Upper lobe of right lung (tissue), 1 donor: ENCODE data around the gene EVPLL. TPM values are rescaled to one million over a fixed set of nuclear protein-coding genes. Genes with fewer than 3 reads are reported as not detected.
A peak's percentile ranks its signal among the peaks of the same experiment; 100 is the strongest.
"Not testable (repeated sequence)": the region's sequence is repeated elsewhere in the genome, so short reads cannot be mapped to it uniquely, and the experiment has no call there.

ENCODE experiments used
- ATAC-seq: fragments of 200-7000 bp; cut with Tn5 transposase; one replicate; pipeline ENCODE4 v1.9.1; 2020; ENCODE audit warnings: mild to moderate bottlenecking, moderate library complexity
- DNase-seq: peaks from one replicate; pipeline ENCODE4 v3.0.0-alpha.2; 2020
- H3K27ac ChIP-seq: fragments of 200-600 bp; one replicate; pipeline ENCODE4 v1.8.0; 2022
- H3K27me3 ChIP-seq: fragments of 200-600 bp; one replicate; pipeline ENCODE4 v1.8.0; 2022; ENCODE audit warnings: mild to moderate bottlenecking
- H3K36me3 ChIP-seq: fragments of 200-600 bp; one replicate; pipeline ENCODE4 v1.8.0; 2022
- H3K4me1 ChIP-seq: fragments of 200-600 bp; one replicate; pipeline ENCODE4 v1.8.0; 2022
- H3K4me3 ChIP-seq: fragments of 200-600 bp; one replicate; pipeline ENCODE4 v1.8.0; 2022; ENCODE audit warnings: mild to moderate bottlenecking
- H3K9me3 ChIP-seq: fragments of 200-600 bp; one replicate; pipeline ENCODE4 v1.8.0; 2022
- CTCF ChIP-seq: fragments of 200-600 bp; IDR thresholded peaks from one replicate; pipeline ENCODE4 v1.8.0; 2022; ENCODE audit warnings: antibody characterized with exemption
- intact Hi-C: fragments of 100-400 bp; cut with DNase I; formaldehyde crosslinking; loops from one replicate; pipeline ENCODE4 v1.11.0; 2022
- total RNA-seq: library from RNA; stranded (reverse); fragmentation: NEBNext Ultra II Directional; extraction: Animal tissue kit (Norgen Biotek cat#: 25700); gene quantifications from one replicate; pipeline ENCODE4 v1.2.1, GENCODE V29; 2021
- donor health status: DM: no; HTN: yes; CAD: no; lungs with severe emphysema.

The EVPLL gene
- total RNA-seq, 1 donor from 2014 or later = 1.8 TPM

- DNase-seq = peak; percentile 45
- intact Hi-C loops = no loop called here
- H3K27me3 ChIP-seq = peaks cover 4% of the 10 kb centered on the region
Observed at GRCh38 chr17:18380471-18381157, 3.0 kb downstream of the EVPLL start.

GRCh38 chr17:18381158-18381952 lies 3.8 kb downstream of the EVPLL start:
- intact Hi-C loops = no loop called here
- no peak for TF ChIP-seq CTCF
- DNase-seq = peak; percentile 54

More at GRCh38 chr17:18380471-18381157, 3.0 kb downstream of the EVPLL start:
- no peak overlapping the region for H3K27ac ChIP-seq
- no peaks in the 10 kb centered on the region for H3K9me3 ChIP-seq
- H3K36me3 ChIP-seq = no peaks in the 10 kb centered on the region
- no peak for ATAC-seq
- no peak overlapping the region for H3K4me3 ChIP-seq
- no peaks in the 10 kb centered on the region for H3K4me1 ChIP-seq
- no peak for TF ChIP-seq CTCF

GRCh38 chr17:18381953-18382245 lies 4.3 kb downstream of the EVPLL start:
- no peaks in the 10 kb centered on the region for H3K36me3 ChIP-seq
- intact Hi-C loops = no loop called here
- no peaks in the 10 kb centered on the region for H3K9me3 ChIP-seq
- H3K4me1 ChIP-seq = no peaks in the 10 kb centered on the region
- peaks cover 4% of the 10 kb centered on the region for H3K27me3 ChIP-seq
- no peak overlapping the region for H3K4me3 ChIP-seq
- DNase-seq = no peak
- no peak for TF ChIP-seq CTCF
- no peak overlapping the region for H3K27ac ChIP-seq
- no peak for ATAC-seq

More at GRCh38 chr17:18381158-18381952, 3.8 kb downstream of the EVPLL start:
- no peak for ATAC-seq
- no peaks in the 10 kb centered on the region for H3K36me3 ChIP-seq
- no peaks in the 10 kb centered on the region for H3K9me3 ChIP-seq
- no peaks in the 10 kb centered on the region for H3K4me1 ChIP-seq
- H3K27ac ChIP-seq = no peak overlapping the region
- H3K4me3 ChIP-seq = no peak overlapping the region
- peaks cover 4% of the 10 kb centered on the region for H3K27me3 ChIP-seq

GRCh38 chr17:18382441-18383078 lies 5.0 kb downstream of the EVPLL start:
- Histone ChIP-seq H3K36me3 (no peaks in the 10 kb centered on the region), H3K4me1 (no peaks in the 10 kb centered on the region), H3K27ac (no peak overlapping the region), H3K9me3 (no peaks in the 10 kb centered on the region), H3K27me3 (peaks cover 4% of the 10 kb centered on the region), H3K4me3 (no peak overlapping the region)
- intact Hi-C loops = no loop called here
- ATAC-seq (no peak), DNase-seq (peak; percentile 55)
- no peak for TF ChIP-seq CTCF

- H3K27me3 ChIP-seq, H3K4me3 ChIP-seq, ATAC-seq, H3K27ac ChIP-seq, H3K9me3 ChIP-seq, H3K36me3 ChIP-seq, intact Hi-C loops, H3K4me1 ChIP-seq: not testable (repeated sequence)
- peak; percentile 62 for DNase-seq
Observed at GRCh38 chr17:18383079-18383481, 5.5 kb downstream of the EVPLL start.

GRCh38 chr17:18384271-18384670 lies 6.7 kb downstream of the EVPLL start:
- H3K4me3 ChIP-seq, intact Hi-C loops, H3K36me3 ChIP-seq, H3K9me3 ChIP-seq, ATAC-seq, H3K4me1 ChIP-seq, H3K27me3 ChIP-seq, H3K27ac ChIP-seq: not testable (repeated sequence)
- DNase-seq = peak; percentile 23

- H3K4me3 ChIP-seq, intact Hi-C loops, H3K36me3 ChIP-seq, DNase-seq, ATAC-seq, H3K27ac ChIP-seq, H3K27me3 ChIP-seq, H3K9me3 ChIP-seq, H3K4me1 ChIP-seq: not testable (repeated sequence)
Observed at GRCh38 chr17:18387583-18387982, 10.0 kb downstream of the EVPLL start.

- H3K36me3 ChIP-seq, H3K4me1 ChIP-seq, H3K9me3 ChIP-seq, H3K27me3 ChIP-seq, ATAC-seq, H3K4me3 ChIP-seq, H3K27ac ChIP-seq, intact Hi-C loops, DNase-seq: not testable (repeated sequence)
Observed at GRCh38 chr17:18388266-18388665, 10.7 kb downstream of the EVPLL start.

GRCh38 chr17:18388728-18389127 lies 11.2 kb downstream of the EVPLL start:
- intact Hi-C loops, H3K4me3 ChIP-seq, H3K9me3 ChIP-seq, H3K4me1 ChIP-seq, H3K27me3 ChIP-seq, H3K27ac ChIP-seq, H3K36me3 ChIP-seq, DNase-seq: not testable (repeated sequence)
- ATAC-seq = peak; percentile 85
